GM06990 (cell line): ENCODE results near the gene CPN2.

ENCODE experiments used
- DNase-seq: peaks from one replicate; pipeline ENCODE4 v3.0.0-alpha.2; 2011; ENCODE audit not compliant: insufficient read length; ENCODE audit errors: extremely low read depth
- H3K27me3 ChIP-seq: replicated peaks from 2 replicates; pipeline ENCODE4 v1.6.0; 2011; ENCODE audit warnings: low read length; ENCODE audit not compliant: control insufficient read depth, insufficient read depth
- H3K36me3 ChIP-seq: 2 replicates; pipeline ENCODE4 v1.5.1; 2011; ENCODE audit warnings: low read length; ENCODE audit not compliant: control insufficient read depth, insufficient read depth
- H3K4me3 ChIP-seq: replicated peaks from 2 replicates; pipeline ENCODE4 v1.5.1; 2011; ENCODE audit warnings: low read depth, mild to moderate bottlenecking, control low read depth, low read length
- CTCF ChIP-seq: IDR thresholded peaks from 2 replicates; pipeline ENCODE4 v1.5.1; 2011; ENCODE audit warnings: low read length, control low read depth, mild to moderate bottlenecking, inconsistent platforms; ENCODE audit not compliant: insufficient read depth, poor library complexity, severe bottlenecking

Gene CPN2

DNA sequence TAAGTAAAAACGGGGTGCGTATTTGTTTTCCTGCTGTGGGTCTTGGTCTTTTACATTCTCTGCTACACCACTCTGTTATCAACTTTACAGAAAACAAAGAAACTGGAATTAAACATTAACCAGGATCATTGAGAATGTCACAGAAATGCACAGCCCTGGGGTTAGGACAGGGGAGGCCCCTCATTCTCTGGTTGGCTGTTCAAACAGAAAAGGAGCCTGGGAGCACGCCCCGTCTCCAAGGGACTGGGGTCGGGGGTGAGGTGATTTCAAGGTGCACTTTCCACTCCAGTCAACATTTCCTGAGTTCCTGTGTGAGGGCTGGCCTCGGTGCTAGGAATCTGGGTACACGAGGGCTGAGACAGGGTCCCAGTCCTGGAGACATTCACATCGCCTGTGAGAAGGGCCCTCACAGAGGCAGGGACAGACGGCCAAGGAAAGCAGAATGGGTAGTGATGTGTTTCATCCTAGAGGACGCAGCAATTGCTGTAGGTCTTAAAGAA lies 30.3 kb downstream of the CPN2 start:
- H3K4me3 ChIP-seq: no peak overlapping the region
- no peak for DNase-seq
- no peak for TF ChIP-seq CTCF
- no peaks in the 10 kb centered on the region for H3K27me3 ChIP-seq
- H3K36me3 ChIP-seq: no peaks in the 10 kb centered on the region

DNA sequence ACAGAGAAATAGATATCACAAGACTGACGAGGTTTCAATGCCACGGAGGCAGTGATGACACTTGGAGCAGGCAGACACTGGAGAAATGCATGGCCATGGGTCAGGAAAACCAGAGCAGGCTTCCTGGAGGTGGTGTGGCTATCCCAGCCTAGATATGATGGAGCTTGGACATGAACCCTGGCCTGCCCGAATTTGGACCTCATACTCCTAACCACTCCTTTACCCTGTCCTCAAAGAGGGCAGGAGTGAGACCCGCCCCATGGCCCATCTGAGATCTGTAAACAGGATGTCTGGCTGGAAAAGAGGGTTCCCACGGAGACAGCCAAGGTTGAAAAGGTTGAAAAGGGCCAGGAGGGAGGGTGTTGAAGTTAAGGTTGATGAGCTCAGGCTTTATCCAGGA lies 31.0 kb downstream of the CPN2 start:
- Histone ChIP-seq H3K27me3 (no peaks in the 10 kb centered on the region), H3K4me3 (no peak overlapping the region), H3K36me3 (no peaks in the 10 kb centered on the region)
- TF ChIP-seq CTCF: no peak
- DNase-seq: no peak

DNA sequence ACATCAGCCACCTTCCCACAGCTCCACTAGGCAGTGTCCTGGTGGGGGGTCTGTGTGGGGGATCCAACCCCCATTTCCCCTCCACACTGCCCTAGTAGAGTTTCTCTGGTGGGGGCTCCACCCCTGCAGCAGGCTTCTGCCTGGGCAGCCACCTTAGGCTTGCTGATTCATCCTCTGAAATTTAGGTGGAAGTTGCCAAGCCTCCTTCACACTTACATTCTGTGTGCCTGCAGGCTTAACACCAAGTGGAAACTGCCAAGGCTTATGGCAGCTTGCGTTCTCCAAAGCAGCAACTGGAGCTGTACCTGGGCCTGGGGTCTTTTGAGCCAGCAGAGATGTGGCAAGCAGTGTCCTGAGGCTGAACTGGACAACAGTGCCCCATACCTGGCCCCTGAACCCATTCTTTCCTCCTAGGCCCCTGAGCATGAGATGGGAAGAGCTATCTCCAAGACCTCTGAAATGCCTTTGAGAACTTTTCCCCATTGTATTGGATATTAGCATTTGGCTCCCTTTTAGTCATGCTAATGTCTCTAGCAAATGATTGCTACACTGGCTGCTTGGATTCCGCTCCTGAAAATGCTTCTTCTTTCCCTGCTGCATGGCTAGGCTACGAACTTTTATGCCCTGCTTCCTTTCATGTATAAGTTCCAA lies 32.5 kb downstream of the CPN2 start:
- H3K27me3 ChIP-seq: no peaks in the 10 kb centered on the region
- no peaks in the 10 kb centered on the region for H3K36me3 ChIP-seq
- DNase-seq: no peak
- no peak for TF ChIP-seq CTCF
- no peak overlapping the region for H3K4me3 ChIP-seq

DNA sequence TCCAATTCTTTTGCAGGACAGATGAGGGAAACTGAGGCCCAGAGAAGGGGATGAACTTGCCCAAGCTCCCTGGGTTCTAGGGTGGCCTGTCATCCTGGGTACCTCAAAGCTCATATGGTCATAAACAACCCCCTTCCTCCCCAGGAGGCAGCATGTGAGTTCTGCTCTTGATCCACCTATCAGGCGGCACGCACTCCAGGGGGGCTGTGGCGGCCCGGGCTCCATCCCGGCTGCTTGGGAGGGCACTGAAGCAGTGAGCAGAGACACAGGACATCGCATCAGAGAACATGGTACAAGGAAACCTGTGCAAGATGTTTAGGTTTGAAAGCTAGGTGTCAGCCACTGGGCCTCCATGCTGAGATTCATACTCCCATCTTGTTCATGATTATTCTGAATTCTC lies 34.2 kb downstream of the CPN2 start:
- Histone ChIP-seq H3K4me3 (no peak overlapping the region), H3K36me3 (no peaks in the 10 kb centered on the region), H3K27me3 (no peaks in the 10 kb centered on the region)
- TF ChIP-seq CTCF: no peak
- no peak for DNase-seq

GRCh38 chr3:194315965-194316361 lies 35.2 kb downstream of the CPN2 start:
- TF ChIP-seq CTCF: no peak
- no peak for DNase-seq
- Histone ChIP-seq H3K4me3 (no peak overlapping the region), H3K36me3 (no peaks in the 10 kb centered on the region), H3K27me3 (no peaks in the 10 kb centered on the region)
